Loucy (cell line): Measurements from ENCODE around the gene DSCAM.

Experiments used
- H2AFZ ChIP-seq: fragments of 200-600 bp; sonication (generic); 2 replicates; pipeline ENCODE4 v1.6.0; 2016; ENCODE audit warnings: antibody characterized with exemption, mild to moderate bottlenecking, low read length, moderate library complexity
- H3F3A ChIP-seq: fragments of 200-600 bp; 2 replicates; pipeline ENCODE4 v1.6.0; 2016; ENCODE audit warnings: antibody characterized with exemption, low read depth, mild to moderate bottlenecking
- H3K27me3 ChIP-seq: fragments of 200-600 bp; sonication (generic); 2 replicates; pipeline ENCODE4 v1.6.1; 2014; ENCODE audit warnings: low read length, mild to moderate bottlenecking; ENCODE audit not compliant: insufficient read depth, poor library complexity, severe bottlenecking
- H3K36me3 ChIP-seq: fragments of 200-600 bp; sonication (generic); 2 replicates; pipeline ENCODE4 v1.6.1; 2016; ENCODE audit warnings: low read length; ENCODE audit not compliant: insufficient read depth
- H3K4me1 ChIP-seq: fragments of 200-600 bp; sonication (generic); 2 replicates; pipeline ENCODE4 v1.5.1; 2014; ENCODE audit warnings: low read length, mild to moderate bottlenecking; ENCODE audit not compliant: insufficient read depth, poor library complexity, severe bottlenecking
- H3K4me2 ChIP-seq: fragments of 200-600 bp; sonication (generic); 2 replicates; pipeline ENCODE4 v1.6.0; 2014; ENCODE audit warnings: antibody characterized with exemption, low read length, low read depth, mild to moderate bottlenecking; ENCODE audit not compliant: poor library complexity, severe bottlenecking
- H3K4me3 ChIP-seq: fragments of 200-600 bp; sonication (generic); 2 replicates; pipeline ENCODE4 v1.5.1; 2014; ENCODE audit warnings: low read length, mild to moderate bottlenecking, mixed read lengths; ENCODE audit not compliant: poor library complexity, severe bottlenecking
- H3K79me2 ChIP-seq: fragments of 200-600 bp; sonication (generic); 2 replicates; pipeline ENCODE4 v1.6.1; 2014; ENCODE audit warnings: low read length; ENCODE audit not compliant: insufficient read depth
- H3K9ac ChIP-seq: fragments of 200-600 bp; sonication (generic); 2 replicates; pipeline ENCODE4 v1.6.0; 2014; ENCODE audit warnings: mild to moderate bottlenecking, low read depth, low read length, moderate library complexity; ENCODE audit not compliant: poor library complexity, severe bottlenecking
- H3K9me2 ChIP-seq: fragments of 200-600 bp; sonication (generic); replicated peaks from 2 replicates; pipeline ENCODE4 v1.6.1; 2016; ENCODE audit warnings: low read depth, low read length, mixed read lengths
- H3K9me3 ChIP-seq: fragments of 200-600 bp; sonication (generic); 2 replicates; pipeline ENCODE4 v1.6.1; 2014; ENCODE audit warnings: mild to moderate bottlenecking, antibody characterized with exemption, low read length, low read depth; ENCODE audit not compliant: insufficient read depth
- H4K20me1 ChIP-seq: fragments of 200-600 bp; sonication (generic); 2 replicates; pipeline ENCODE4 v1.6.0; 2014; ENCODE audit warnings: antibody characterized with exemption, low read length, mild to moderate bottlenecking; ENCODE audit not compliant: insufficient read depth, poor library complexity, severe bottlenecking
- EZH2phosphoT487 ChIP-seq: fragments of 200-600 bp; IDR thresholded peaks from 2 replicates; pipeline ENCODE4 v1.6.1; 2018; ENCODE audit warnings: antibody characterized with exemption, mild to moderate bottlenecking, moderate library complexity, borderline replicate concordance
- TF ChIP-seq, protein P1 (sequence below): fragments of 200-600 bp; sonication (generic); conservative IDR thresholded peaks from 2 replicates; pipeline ENCODE4 v1.5.1; 2014; ENCODE audit warnings: mild to moderate bottlenecking, antibody characterized with exemption, low read length

The DSCAM gene

DNA sequence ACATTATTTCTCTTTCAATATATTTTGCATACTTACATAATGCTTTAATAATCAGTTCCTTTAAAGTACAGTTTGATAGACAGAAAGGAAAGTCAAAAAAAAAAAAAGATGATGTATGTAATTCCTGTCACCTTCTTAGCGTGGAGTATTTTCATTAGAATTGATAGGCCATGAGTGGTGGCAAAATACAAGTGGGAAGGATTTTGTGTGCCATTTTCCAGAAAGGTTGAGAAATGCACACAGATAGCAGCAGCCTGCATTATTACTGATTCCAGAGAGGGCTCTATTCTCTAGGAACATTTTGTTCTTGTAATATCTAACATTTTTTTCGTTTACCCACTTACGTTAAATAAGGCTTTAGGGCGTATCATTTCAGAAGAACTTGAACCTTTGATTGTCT, 475.6 kb downstream of the DSCAM start:
- TF ChIP-seq, protein P1, sequence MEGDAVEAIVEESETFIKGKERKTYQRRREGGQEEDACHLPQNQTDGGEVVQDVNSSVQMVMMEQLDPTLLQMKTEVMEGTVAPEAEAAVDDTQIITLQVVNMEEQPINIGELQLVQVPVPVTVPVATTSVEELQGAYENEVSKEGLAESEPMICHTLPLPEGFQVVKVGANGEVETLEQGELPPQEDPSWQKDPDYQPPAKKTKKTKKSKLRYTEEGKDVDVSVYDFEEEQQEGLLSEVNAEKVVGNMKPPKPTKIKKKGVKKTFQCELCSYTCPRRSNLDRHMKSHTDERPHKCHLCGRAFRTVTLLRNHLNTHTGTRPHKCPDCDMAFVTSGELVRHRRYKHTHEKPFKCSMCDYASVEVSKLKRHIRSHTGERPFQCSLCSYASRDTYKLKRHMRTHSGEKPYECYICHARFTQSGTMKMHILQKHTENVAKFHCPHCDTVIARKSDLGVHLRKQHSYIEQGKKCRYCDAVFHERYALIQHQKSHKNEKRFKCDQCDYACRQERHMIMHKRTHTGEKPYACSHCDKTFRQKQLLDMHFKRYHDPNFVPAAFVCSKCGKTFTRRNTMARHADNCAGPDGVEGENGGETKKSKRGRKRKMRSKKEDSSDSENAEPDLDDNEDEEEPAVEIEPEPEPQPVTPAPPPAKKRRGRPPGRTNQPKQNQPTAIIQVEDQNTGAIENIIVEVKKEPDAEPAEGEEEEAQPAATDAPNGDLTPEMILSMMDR: no peak
- TF ChIP-seq EZH2phosphoT487: no peak
- H4K20me1 ChIP-seq: no peaks in the 10 kb centered on the region
- H3K27me3 ChIP-seq: no peaks in the 10 kb centered on the region
- H3K4me3 ChIP-seq: no peak overlapping the region
- H3K36me3 ChIP-seq: no peaks in the 10 kb centered on the region
- H3F3A ChIP-seq: no peaks in the 10 kb centered on the region
- H3K79me2 ChIP-seq: no peaks in the 10 kb centered on the region
- H2AFZ ChIP-seq: no peak overlapping the region
- H3K4me2 ChIP-seq: no peak overlapping the region
- H3K9me3 ChIP-seq: no peaks in the 10 kb centered on the region
- H3K4me1 ChIP-seq: no peaks in the 10 kb centered on the region
- no peaks in the 10 kb centered on the region for H3K9me2 ChIP-seq
- H3K9ac ChIP-seq: no peak overlapping the region

DNA sequence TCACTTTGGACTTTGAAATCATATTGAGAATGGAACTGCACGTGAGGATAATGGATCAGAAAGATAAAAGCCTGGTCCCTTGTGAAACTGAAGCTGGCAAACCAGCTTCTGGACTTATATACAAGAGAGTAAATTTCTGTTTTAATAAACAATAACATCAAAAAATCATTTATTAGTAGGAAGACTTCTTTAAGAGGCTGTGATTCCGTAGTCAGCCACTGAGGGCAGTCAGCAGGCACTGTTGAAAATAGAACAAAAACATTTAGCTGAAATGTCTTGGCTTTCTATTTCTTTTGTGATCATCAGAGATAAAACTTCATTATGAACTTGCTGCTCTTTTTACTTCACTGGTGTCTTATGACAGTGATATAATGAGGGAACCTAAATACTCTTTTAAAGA, 490.3 kb downstream of the DSCAM start:
- no peak overlapping the region for H3K4me2 ChIP-seq
- H3K36me3 ChIP-seq: no peaks in the 10 kb centered on the region
- no peak overlapping the region for H3K4me3 ChIP-seq
- H4K20me1 ChIP-seq: no peaks in the 10 kb centered on the region
- no peaks in the 10 kb centered on the region for H3F3A ChIP-seq
- H3K9me3 ChIP-seq: no peaks in the 10 kb centered on the region
- TF ChIP-seq EZH2phosphoT487: no peak
- TF ChIP-seq, protein P1: no peak
- no peaks in the 10 kb centered on the region for H3K4me1 ChIP-seq
- H2AFZ ChIP-seq: no peak overlapping the region
- no peaks in the 10 kb centered on the region for H3K27me3 ChIP-seq
- no peaks in the 10 kb centered on the region for H3K79me2 ChIP-seq
- H3K9ac ChIP-seq: no peak overlapping the region
- H3K9me2 ChIP-seq: no peaks in the 10 kb centered on the region

DNA sequence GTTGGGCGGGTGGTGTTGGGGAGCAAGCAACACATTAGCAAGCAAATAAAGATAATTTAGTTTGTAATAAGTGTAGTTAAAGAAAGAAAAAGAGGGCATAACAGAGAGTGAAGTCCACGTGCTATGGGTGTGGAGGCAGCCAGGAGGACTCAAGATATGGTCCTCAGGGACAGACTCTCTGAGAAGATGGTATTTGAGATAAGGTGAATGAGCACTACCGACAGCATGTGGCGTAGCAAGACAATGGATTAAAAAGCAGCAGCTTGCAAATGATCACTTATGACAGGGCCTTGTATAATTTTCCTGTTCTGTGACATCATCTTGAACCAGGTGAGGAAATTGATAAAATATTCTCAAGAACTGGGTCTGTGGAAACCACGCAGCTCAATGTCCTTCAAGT, 491.9 kb downstream of the DSCAM start:
- no peaks in the 10 kb centered on the region for H3F3A ChIP-seq
- no peak for TF ChIP-seq EZH2phosphoT487
- TF ChIP-seq, protein P1: no peak
- no peaks in the 10 kb centered on the region for H3K9me2 ChIP-seq
- H3K9me3 ChIP-seq: 0 out of 2 replicates have a peak, but pooled peaks cover 2% of the 10 kb centered on the region
- H3K4me2 ChIP-seq: no peak overlapping the region
- H3K79me2 ChIP-seq: no peaks in the 10 kb centered on the region
- no peaks in the 10 kb centered on the region for H4K20me1 ChIP-seq
- no peak overlapping the region for H2AFZ ChIP-seq
- H3K9ac ChIP-seq: no peak overlapping the region
- no peaks in the 10 kb centered on the region for H3K36me3 ChIP-seq
- no peak overlapping the region for H3K4me3 ChIP-seq
- no peaks in the 10 kb centered on the region for H3K27me3 ChIP-seq
- no peaks in the 10 kb centered on the region for H3K4me1 ChIP-seq
